ENCODE results near the gene CDSN.

- no peak for TF ChIP-seq CTCF (IDR thresholded peaks at IDR 0.05)
- no peak for TF ChIP-seq POLR2A (IDR thresholded peaks at IDR 0.05)
Observed at GRCh38 chr6:31076611-31077010, 43.6 kb downstream of the CDSN start.

All from thyroid gland (tissue), 4 donors.